Daoy (cell line): ENCODE data around the gene LRP8. TPM values are rescaled to one million over a fixed set of nuclear protein-coding genes. Genes with fewer than 3 reads are reported as not detected.
A peak's percentile ranks its signal among the peaks of the same experiment; 100 is the strongest.

ENCODE experiments used
- DNase-seq: peaks from one replicate; pipeline ENCODE4 v3.0.0-alpha.2; 2015; ENCODE audit warnings: low read depth
- total RNA-seq: library from RNA; depleted of rRNA; stranded (reverse); fragments of >200 nt; shearing (Covaris generic); gene quantifications from 2 replicates; pipeline ENCODE4 v1.2.3, GENCODE V29; 2014

LRP8 gene
- total RNA-seq, 1 experiment from 2014 or later, result 28.1 TPM

GRCh38 chr1:53340660-53341520, 13.0 kb upstream of the LRP8 start:
- no peak for DNase-seq

GRCh38 chr1:53339736-53340635, 12.1 kb upstream of the LRP8 start:
- DNase-seq, result no peak

GRCh38 chr1:53338423-53338822, 10.6 kb upstream of the LRP8 start:
- DNase-seq, result no peak

GRCh38 chr1:53337499-53337898, 9.6 kb upstream of the LRP8 start:
- DNase-seq, result no peak

- no peak for DNase-seq
Observed at GRCh38 chr1:53336146-53336545, 8.3 kb upstream of the LRP8 start.

- no peak for DNase-seq
Observed at GRCh38 chr1:53335661-53336060, 7.8 kb upstream of the LRP8 start.

- no peak for DNase-seq
Observed at GRCh38 chr1:53334781-53335180, 6.9 kb upstream of the LRP8 start.

- no peak for DNase-seq
Observed at GRCh38 chr1:53334312-53334711, 6.4 kb upstream of the LRP8 start.

- DNase-seq, result no peak
Observed at GRCh38 chr1:53332833-53333232, 5.0 kb upstream of the LRP8 start.

- DNase-seq, result no peak
Observed at GRCh38 chr1:53332186-53332564, 4.3 kb upstream of the LRP8 start.

- DNase-seq, result no peak
Observed at GRCh38 chr1:53331446-53332185, 3.7 kb upstream of the LRP8 start.

- DNase-seq, result no peak
Observed at GRCh38 chr1:53330819-53331218, 2.9 kb upstream of the LRP8 start.

- no peak for DNase-seq
Observed at GRCh38 chr1:53328541-53329499, 950 bp upstream of the LRP8 start.

- peak; percentile 66 for DNase-seq
Observed at GRCh38 chr1:53327182-53327913, 522 bp downstream of the LRP8 start.

- DNase-seq, result no peak
Observed at GRCh38 chr1:53326598-53327181, 1.2 kb downstream of the LRP8 start.

GRCh38 chr1:53326088-53326597, 1.7 kb downstream of the LRP8 start:
- DNase-seq, result peak; percentile 99

GRCh38 chr1:53325326-53326087, 2.4 kb downstream of the LRP8 start:
- no peak for DNase-seq

- no peak for DNase-seq
Observed at GRCh38 chr1:53324728-53325297, 3.1 kb downstream of the LRP8 start.
